ENCODE data around the gene ZNF816.

Gene ZNF816
- long read RNA-seq, partial matches to known transcripts = 0 of 4 reads
- long read RNA-seq, other reads (novel, unspliced or antisense) = 0 of 4 reads

DNA sequence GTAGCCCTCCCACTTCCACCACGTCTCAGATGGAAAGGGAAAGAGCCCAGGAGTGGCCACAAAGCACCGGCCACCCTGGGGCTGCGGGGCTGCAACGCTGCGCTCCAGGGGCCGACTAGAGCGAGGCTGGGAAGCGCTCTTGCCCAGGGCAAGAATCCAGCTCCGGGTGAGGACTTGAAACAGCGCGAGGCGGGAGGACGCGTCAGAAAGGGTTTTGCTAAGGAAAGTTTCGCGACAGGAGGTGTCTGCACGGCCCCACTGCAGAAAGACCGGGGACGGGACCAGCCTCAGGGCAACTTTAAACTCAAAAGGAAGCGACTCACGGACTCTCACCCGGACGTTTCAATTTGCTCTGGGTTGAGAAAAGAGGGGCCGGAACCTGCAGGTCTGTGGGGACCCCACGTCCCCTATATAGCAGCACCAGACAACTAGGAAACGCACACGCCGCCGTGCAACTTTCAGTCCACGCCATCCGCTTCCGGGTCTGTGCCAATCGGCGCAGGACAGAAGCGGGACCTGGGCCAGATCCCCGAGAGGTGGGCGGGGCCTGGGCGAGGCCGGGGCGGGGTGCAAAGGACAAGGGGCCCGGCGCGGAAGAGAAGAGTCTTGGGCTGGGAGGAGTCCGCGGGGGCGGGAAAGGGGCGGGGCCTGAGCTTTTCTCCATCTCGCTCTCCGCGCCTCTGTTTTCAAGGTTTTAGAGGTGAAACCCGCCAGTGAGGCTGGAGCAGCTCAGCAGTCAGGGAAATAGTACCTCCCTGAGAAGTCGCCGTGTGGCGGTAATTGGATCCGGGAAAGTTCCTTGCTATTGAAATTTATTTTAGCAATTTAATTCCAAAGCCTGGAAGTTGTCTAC, at the start of gene ZNF816:
Gene ZNF816, minus strand, starts transcription at position 488 of the 853 bp plus-strand sequence. CDS start 6,792 bp downstream, outside the sequence.
- Histone ChIP-seq H3K4me3 (replicated peaks; ENCODE audit: insufficient read depth, low read length) (peak within 1 kb of the TSS; percentile 60), H3K27ac (replicated peaks) (peak within 1 kb of the TSS; percentile 79), H3K27me3 (ENCODE audit: insufficient read depth, poor library complexity, severe bottlenecking) (no peaks in the 10 kb centered on the region)
- TF ChIP-seq REST (IDR thresholded peaks at IDR 0.05; ENCODE audit: insufficient replicate concordance, low read depth) = peak; percentile 62
- TF ChIP-seq, protein P1, sequence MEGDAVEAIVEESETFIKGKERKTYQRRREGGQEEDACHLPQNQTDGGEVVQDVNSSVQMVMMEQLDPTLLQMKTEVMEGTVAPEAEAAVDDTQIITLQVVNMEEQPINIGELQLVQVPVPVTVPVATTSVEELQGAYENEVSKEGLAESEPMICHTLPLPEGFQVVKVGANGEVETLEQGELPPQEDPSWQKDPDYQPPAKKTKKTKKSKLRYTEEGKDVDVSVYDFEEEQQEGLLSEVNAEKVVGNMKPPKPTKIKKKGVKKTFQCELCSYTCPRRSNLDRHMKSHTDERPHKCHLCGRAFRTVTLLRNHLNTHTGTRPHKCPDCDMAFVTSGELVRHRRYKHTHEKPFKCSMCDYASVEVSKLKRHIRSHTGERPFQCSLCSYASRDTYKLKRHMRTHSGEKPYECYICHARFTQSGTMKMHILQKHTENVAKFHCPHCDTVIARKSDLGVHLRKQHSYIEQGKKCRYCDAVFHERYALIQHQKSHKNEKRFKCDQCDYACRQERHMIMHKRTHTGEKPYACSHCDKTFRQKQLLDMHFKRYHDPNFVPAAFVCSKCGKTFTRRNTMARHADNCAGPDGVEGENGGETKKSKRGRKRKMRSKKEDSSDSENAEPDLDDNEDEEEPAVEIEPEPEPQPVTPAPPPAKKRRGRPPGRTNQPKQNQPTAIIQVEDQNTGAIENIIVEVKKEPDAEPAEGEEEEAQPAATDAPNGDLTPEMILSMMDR (IDR thresholded peaks at IDR 0.05; ENCODE audit: insufficient read depth, low read length) = no peak
- peak; percentile 93 for TF ChIP-seq POLR2AphosphoS5 (IDR thresholded peaks at IDR 0.05; ENCODE audit: low read depth)
- TF ChIP-seq SPI1 (IDR thresholded peaks at IDR 0.05; ENCODE audit: borderline replicate concordance, low read depth) = no peak
- TF ChIP-seq GABPA (IDR thresholded peaks at IDR 0.05; ENCODE audit: low read depth) = no peak
- DNase-seq (ENCODE audit: low read depth in 1 of 2, low spot score in 1 of 2) = peak; percentile 92 to 99

DNA sequence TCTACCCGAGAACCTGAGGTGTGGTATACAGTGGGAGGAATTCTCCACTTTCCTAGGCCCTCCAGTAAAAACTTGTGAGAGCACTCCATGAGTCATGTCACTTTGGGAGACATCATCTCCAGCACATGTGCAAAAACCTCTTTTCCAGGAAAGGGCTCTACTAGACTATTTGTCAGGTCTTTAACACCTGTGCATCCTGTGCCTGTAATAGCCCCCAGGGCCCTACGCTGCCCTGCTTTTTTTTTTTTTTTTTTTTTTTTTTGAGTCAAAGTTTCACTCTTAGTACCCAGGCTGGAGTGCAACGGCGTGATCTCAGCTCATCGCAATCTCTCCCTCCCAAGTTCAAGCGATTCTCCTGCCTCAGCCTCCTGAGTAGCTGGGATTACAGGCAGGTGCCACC, 49.3 kb upstream of the ZNF816 start:
- TF ChIP-seq REST (IDR thresholded peaks at IDR 0.05; ENCODE audit: insufficient replicate concordance, low read depth) (no peak), SPI1 (IDR thresholded peaks at IDR 0.05; ENCODE audit: borderline replicate concordance, low read depth) (no peak), POLR2AphosphoS5 (IDR thresholded peaks at IDR 0.05; ENCODE audit: low read depth) (no peak), GABPA (IDR thresholded peaks at IDR 0.05; ENCODE audit: low read depth) (no peak)
- TF ChIP-seq, protein P1 (IDR thresholded peaks at IDR 0.05; ENCODE audit: insufficient read depth, low read length) = no peak
- Histone ChIP-seq H3K27ac (replicated peaks) (no peak overlapping the region), H3K27me3 (ENCODE audit: insufficient read depth, poor library complexity, severe bottlenecking) (no peaks in the 10 kb centered on the region), H3K4me3 (replicated peaks; ENCODE audit: insufficient read depth, low read length) (no peak overlapping the region)
- DNase-seq (ENCODE audit: low read depth in 1 of 2, low spot score in 1 of 2) = no peak

- TF ChIP-seq GABPA (IDR thresholded peaks at IDR 0.05; ENCODE audit: low read depth) = no peak
- TF ChIP-seq, protein P1 (IDR thresholded peaks at IDR 0.05; ENCODE audit: insufficient read depth, low read length) = no peak
- no peak for TF ChIP-seq SPI1 (IDR thresholded peaks at IDR 0.05; ENCODE audit: borderline replicate concordance, low read depth)
- no peak for TF ChIP-seq REST (IDR thresholded peaks at IDR 0.05; ENCODE audit: insufficient replicate concordance, low read depth)
- no peak for TF ChIP-seq POLR2AphosphoS5 (IDR thresholded peaks at IDR 0.05; ENCODE audit: low read depth)
- no peaks in the 10 kb centered on the region for H3K27me3 ChIP-seq (ENCODE audit: insufficient read depth, poor library complexity, severe bottlenecking)
- no peak overlapping the region for H3K27ac ChIP-seq (replicated peaks)
- no peak for DNase-seq (ENCODE audit: low read depth in 1 of 2, low spot score in 1 of 2)
- H3K4me3 ChIP-seq (replicated peaks; ENCODE audit: insufficient read depth, low read length) = no peak overlapping the region
These were observed 47.8 kb upstream of the ZNF816 start for GRCh38 chr19:53010494-53010893.
